ENCODE measurements around the gene HOXD12. TPM values are rescaled to one million over a fixed set of nuclear protein-coding genes. Genes with fewer than 3 reads are reported as not detected.
A peak's percentile ranks its signal among the peaks of the same experiment; 100 is the strongest.

The HOXD12 gene
- total and polyA plus RNA-seq, 8 donors = not detected

GRCh38 chr2:176096243-176096985 lies 3.2 kb upstream of the HOXD12 start:
- Histone ChIP-seq H3K4me1 (peaks cover 32 to 72% (median 53%) of the 10 kb centered on the region in 4 donors), H3K27ac (no peak overlapping the region), H3K4me3 (peak overlapping the region; percentile 38 to 59 (median 46)), H3K27me3 (peaks cover 73 to 100% (median 100%) of the 10 kb centered on the region in 3 donors), H3K9me3 (peaks cover 0 to 14% (median 2%) of the 10 kb centered on the region in 4 donors), H3K36me3 (no peaks in the 10 kb centered on the region)
- WGBS, 5 donors = 7 to 11% (median 10%) methylated on average over 16 of the region's 16 CpGs
- intact Hi-C loops (cut with DNase I; ENCODE audit: low total_unique reads) = loop anchor here (5.0 kb wide), 1 partner anchor 409 kb away; no protein-coding TSS in a partner anchor
- TF ChIP-seq CTCF (IDR thresholded peaks at IDR 0.05) (no peak), EP300 (IDR thresholded peaks at IDR 0.05) (no peak), POLR2AphosphoS5 (IDR thresholded peaks at IDR 0.05) (no peak), POLR2A (IDR thresholded peaks at IDR 0.05) (no peak)
- no peak for DNase-seq

DNA sequence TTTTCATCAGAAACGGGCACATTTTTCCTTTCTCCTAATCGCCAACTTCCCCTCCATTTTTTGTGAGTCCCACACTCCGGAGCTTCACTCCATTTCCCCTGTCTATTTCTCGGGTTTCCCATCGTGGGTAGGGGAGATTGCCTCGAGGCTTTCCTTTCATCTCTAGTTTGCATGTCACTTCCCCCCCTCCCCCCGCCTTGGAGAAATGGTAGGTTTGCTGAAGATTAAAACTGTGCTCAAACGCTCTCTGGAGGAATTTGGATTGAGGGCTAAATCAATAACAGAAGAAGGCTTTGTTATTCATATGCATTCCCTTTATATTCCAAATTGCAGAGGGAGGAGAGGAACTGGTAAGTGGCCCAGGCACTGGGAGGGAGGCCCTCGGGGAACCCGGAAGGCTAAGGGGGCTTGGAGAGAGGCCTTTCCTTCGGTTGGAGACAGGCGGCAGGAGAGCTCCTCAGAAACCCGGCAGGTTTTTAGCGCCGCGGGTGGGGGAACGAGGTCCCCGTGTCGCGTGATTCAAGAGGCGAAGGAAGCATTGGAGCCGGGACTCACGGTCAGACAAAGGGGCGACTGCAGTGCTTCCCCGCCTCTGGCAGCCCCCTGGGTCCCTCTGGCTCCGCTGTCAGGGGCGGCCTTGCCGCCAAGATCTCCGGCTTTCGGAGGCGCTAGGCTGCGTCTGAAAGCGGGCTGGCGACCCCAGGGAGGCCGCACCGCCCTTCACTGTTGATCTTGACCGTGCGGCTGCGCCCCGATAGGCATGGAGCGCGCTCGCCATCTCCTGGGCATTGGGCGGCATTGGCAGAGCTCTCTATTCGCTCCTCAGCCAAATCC lies 2.4 kb upstream of the HOXD12 start:
- TF ChIP-seq EP300 (IDR thresholded peaks at IDR 0.05) (no peak), CTCF (IDR thresholded peaks at IDR 0.05) (peak in 5 of 7 experiments; percentile 52 to 81 (median 78)), POLR2A (IDR thresholded peaks at IDR 0.05) (no peak), POLR2AphosphoS5 (IDR thresholded peaks at IDR 0.05) (peak in 1 of 3 donors; percentile 13)
- intact Hi-C loops (cut with DNase I; ENCODE audit: low total_unique reads) = loop anchor here (5.0 kb wide), 1 partner anchor 410 kb away; no protein-coding TSS in a partner anchor
- H3K4me3 ChIP-seq = peak overlapping the region; percentile 38 to 59 (median 46)
- peak; percentile 76 to 86 for DNase-seq
- no peak overlapping the region for H3K27ac ChIP-seq
- peaks cover 69 to 100% (median 100%) of the 10 kb centered on the region in 3 donors for H3K27me3 ChIP-seq
- 1 to 4% (median 2%) methylated on average over 27 to 45 of the region's 45 CpGs for WGBS, 5 donors
- H3K36me3 ChIP-seq = no peaks in the 10 kb centered on the region
- peaks cover 32 to 65% (median 46%) of the 10 kb centered on the region in 4 donors for H3K4me1 ChIP-seq
- H3K9me3 ChIP-seq = peaks cover 0 to 14% (median 2%) of the 10 kb centered on the region in 4 donors

- TF ChIP-seq EP300 (IDR thresholded peaks at IDR 0.05) (no peak), POLR2AphosphoS5 (IDR thresholded peaks at IDR 0.05) (no peak), POLR2A (IDR thresholded peaks at IDR 0.05) (no peak)
- Histone ChIP-seq H3K4me3 (peak overlapping the region in 2 of 4 donors; percentile 48 to 59), H3K27ac (no peak overlapping the region), H3K27me3 (peaks cover 67 to 100% (median 100%) of the 10 kb centered on the region in 3 donors), H3K4me1 (peaks cover 27 to 59% (median 40%) of the 10 kb centered on the region in 4 donors), H3K36me3 (no peaks in the 10 kb centered on the region), H3K9me3 (peaks cover 0 to 8% (median 2%) of the 10 kb centered on the region in 4 donors)
- no peak for DNase-seq
- intact Hi-C loops (cut with DNase I; ENCODE audit: low total_unique reads) = loop anchor here (5.0 kb wide), 1 partner anchor 411 kb away; no protein-coding TSS in a partner anchor
- WGBS, 5 donors = 2 to 6% (median 3%) methylated on average over 16 to 18 of the region's 18 CpGs
Observed at GRCh38 chr2:176097820-176098365, 1.7 kb upstream of the HOXD12 start.

DNA sequence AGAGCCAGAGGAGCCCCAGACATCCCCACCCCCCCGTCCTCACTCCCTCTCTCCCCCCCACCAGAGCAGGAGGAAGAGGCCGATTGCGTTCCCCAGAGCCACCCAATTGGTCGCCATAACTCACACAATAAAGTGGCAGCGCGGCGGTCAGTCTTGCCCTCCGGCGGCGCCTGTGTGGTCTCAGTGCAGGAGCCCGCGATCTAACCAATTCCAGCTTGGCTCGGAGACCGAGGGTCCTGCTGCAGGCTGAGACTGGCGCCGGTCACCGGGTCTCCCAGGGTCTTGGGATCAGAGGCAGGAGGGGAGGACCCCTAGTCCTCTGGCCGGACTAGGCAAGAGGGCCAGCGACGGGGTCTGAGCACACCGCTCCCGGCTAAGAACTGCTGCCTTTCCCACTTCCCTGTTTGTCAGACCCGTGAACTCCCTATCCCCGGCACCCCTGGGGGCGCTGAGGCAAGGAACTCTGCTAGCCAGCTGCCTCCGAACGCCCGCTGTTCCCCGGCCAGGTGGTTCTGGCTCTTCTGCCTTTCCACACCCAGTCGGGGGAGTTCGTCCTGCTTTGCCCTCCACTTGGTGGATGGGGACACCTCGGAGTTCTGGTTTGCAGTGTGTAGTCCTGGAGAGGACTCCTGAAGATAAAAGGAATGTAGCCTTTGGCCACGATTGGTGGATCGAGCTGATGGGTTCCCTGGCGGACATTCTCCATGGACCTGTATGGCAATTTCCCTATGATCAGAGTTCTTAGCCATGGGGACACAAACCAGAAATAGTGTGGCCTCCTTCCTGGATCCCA lies 1.0 kb upstream of the HOXD12 start:
- intact Hi-C loops (cut with DNase I; ENCODE audit: low total_unique reads) = loop anchor here (5.0 kb wide), 1 partner anchor 411 kb away; no protein-coding TSS in a partner anchor
- 4 to 8% (median 5%) methylated on average over 17 to 35 of the region's 35 CpGs for WGBS, 5 donors
- peaks cover 0 to 3% (median 1%) of the 10 kb centered on the region in 4 donors for H3K9me3 ChIP-seq
- H3K36me3 ChIP-seq = no peaks in the 10 kb centered on the region
- no peak overlapping the region for H3K4me3 ChIP-seq
- TF ChIP-seq POLR2A (IDR thresholded peaks at IDR 0.05) (no peak), CTCF (IDR thresholded peaks at IDR 0.05) (no peak), POLR2AphosphoS5 (IDR thresholded peaks at IDR 0.05) (no peak), EP300 (IDR thresholded peaks at IDR 0.05) (no peak)
- no peak overlapping the region for H3K27ac ChIP-seq
- DNase-seq = peak in 1 of 2 donors; percentile 24
- peaks cover 64 to 100% (median 100%) of the 10 kb centered on the region in 3 donors for H3K27me3 ChIP-seq
- peaks cover 22 to 52% (median 34%) of the 10 kb centered on the region in 4 donors for H3K4me1 ChIP-seq

All from stomach (tissue), 9 donors.